Fibroblast of the aortic adventitia (primary cell): Measurements from ENCODE around the gene ITPRIPL2. TPM values are rescaled to one million over a fixed set of nuclear protein-coding genes. Genes with fewer than 3 reads are reported as not detected.

Experiments
- DNase-seq: peaks from one replicate; pipeline ENCODE4 v3.0.0-alpha.2; 2010; ENCODE audit warnings: low read depth
- H3K4me3 ChIP-seq: 2 replicates; pipeline ENCODE4 v1.5.1; 2011; ENCODE audit warnings: low read depth, mild to moderate bottlenecking, control low read depth, low read length, moderate library complexity
- total RNA-seq: library from RNA; depleted of rRNA; stranded (reverse); fragments of >200 nt; gene quantifications from 2 replicates; pipeline ENCODE4 v1.2.3, GENCODE V29; 2012; ENCODE audit warnings: low replicate concordance
- TF ChIP-seq, protein P1 (sequence below): IDR thresholded peaks from 2 replicates; pipeline ENCODE4 v1.5.1; 2011; ENCODE audit warnings: mild to moderate bottlenecking, low read length, control low read depth, inconsistent platforms; ENCODE audit not compliant: insufficient read depth

The ITPRIPL2 gene
- total RNA-seq, 1 donor, result 60.1 TPM

DNA sequence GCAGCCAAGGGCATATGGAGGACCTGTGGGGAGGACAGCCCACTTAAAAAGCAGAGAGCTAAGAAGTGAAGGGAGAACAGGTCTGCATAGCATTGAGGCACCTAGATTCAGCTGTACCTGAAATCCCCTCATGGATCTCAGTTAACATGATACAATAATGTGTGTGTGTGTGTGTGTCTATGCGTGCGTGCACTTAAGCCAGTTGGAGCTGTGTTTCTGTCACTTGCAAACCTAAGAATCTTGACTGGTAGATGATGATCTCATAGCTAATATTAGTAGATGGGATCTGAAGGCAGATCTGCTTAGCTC lies 1.7 kb upstream of the ITPRIPL2 start:
- no peak for DNase-seq
- TF ChIP-seq, protein P1, sequence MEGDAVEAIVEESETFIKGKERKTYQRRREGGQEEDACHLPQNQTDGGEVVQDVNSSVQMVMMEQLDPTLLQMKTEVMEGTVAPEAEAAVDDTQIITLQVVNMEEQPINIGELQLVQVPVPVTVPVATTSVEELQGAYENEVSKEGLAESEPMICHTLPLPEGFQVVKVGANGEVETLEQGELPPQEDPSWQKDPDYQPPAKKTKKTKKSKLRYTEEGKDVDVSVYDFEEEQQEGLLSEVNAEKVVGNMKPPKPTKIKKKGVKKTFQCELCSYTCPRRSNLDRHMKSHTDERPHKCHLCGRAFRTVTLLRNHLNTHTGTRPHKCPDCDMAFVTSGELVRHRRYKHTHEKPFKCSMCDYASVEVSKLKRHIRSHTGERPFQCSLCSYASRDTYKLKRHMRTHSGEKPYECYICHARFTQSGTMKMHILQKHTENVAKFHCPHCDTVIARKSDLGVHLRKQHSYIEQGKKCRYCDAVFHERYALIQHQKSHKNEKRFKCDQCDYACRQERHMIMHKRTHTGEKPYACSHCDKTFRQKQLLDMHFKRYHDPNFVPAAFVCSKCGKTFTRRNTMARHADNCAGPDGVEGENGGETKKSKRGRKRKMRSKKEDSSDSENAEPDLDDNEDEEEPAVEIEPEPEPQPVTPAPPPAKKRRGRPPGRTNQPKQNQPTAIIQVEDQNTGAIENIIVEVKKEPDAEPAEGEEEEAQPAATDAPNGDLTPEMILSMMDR, result no peak
- H3K4me3 ChIP-seq, result no peak overlapping the region

DNA sequence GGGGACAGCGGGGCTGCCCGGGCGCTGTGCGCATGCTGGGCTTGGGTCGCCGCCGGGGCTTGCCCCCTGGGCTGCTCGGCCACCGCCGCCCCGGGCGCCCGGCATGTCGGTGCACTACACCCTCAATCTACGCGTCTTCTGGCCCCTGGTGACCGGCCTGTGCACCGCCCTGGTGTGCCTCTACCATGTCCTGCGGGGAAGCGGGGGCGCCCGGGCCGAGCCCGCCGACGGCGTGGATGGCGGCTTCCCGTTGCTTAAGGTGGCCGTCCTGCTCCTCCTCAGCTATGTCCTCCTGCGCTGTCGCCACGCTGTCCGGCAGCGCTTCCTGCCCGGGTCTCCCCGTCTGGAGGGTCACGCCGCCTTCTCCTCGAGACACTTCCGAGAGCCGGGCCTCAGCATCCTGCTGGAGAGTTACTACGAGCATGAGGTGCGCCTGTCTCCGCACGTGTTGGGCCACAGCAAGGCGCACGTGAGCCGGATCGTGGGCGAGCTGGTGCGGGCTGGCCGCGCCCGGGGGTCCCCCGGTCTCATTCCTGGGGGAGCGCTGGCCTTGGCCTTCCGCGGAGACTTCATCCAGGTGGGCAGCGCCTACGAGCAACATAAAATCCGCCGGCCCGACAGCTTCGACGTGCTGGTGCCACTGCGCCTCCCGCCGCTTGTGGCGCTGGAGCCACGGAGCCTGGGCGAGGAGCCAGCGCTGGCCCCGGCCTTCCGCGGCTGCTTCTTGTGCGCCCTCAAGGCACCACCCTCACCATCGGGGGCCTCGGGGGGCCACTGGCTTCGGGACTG lies 789 bp downstream of the ITPRIPL2 start:
- TF ChIP-seq, protein P1, result peak; percentile 34
- DNase-seq, result peak; percentile 65
- H3K4me3 ChIP-seq, result peak overlapping the region; percentile 80

DNA sequence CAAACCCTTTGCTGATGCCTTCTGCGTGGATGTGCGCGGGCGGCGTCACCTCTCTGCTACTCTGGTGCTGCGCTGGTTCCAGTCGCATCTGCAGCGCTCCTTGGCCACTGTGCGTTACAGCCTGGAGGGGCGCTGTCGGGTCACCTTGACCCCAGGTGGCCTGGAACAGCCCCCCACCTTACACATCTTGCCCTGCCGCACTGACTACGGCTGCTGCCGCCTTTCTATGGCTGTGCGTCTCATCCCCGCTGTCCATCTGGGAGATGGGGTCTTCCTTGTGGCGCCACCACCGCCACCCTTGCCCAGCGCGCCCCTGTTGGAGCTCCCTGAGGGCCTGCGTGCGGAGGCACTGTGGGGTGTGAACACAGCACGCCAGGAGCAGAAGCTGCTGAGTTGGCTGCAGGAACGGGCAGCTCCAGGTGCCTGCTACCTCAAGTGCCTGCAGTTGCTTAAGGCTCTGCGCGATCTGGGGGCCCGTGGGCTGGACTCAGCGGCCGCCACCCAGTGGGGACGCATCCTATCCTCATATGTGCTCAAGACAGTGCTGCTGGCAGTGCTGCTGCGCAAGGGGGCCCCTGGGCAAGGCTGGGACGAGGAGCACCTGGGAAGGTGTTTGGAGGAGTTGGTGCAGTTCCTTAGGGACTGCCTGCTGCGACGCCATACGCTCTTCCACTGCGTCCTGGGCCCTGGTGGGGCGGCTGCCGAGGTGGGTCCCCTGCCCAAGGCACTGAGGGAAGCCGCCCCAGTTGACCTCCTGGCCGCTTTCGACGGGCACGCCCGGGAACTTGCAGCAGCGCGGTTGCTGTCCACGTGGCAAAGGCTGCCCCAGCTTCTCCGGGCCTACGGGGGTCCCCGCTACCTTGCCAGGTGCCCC lies 1.6 kb downstream of the ITPRIPL2 start:
- H3K4me3 ChIP-seq, result peak overlapping the region; percentile 80

DNA sequence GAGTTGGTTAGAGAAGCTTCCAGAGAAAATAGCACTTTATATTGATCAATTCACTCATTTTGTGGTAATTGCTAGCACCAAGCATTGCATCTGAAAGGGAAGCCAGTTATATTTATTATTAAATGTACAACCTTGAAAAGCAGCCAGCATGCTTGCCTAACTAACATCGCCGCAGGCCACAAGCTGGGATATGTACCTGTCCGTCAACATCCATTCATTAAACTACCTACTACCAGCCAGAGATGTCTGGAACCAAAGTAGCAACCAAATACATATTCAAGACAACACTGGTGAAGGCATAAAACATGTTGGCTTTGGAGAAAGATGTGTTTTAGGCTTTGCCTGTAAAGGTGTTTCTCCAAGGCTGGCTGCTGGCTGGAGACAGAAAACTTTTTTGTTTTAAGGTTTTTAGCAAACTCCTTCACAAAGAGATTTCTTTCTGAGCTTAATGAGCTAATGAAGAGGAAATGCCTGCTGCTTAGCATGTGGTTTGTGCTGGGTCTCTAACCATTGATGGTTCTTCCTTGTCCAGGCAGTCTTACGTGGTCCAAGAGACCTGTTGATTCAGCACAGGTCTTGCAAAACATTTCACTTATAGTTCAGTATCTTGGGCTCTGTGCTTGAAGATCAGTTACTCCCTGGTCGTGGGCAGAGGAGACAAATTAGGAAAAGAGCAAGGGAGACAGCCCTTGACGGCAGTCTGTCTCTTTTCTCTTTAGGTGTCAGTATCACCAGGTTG lies 3.1 kb downstream of the ITPRIPL2 start:
- TF ChIP-seq, protein P1, result no peak
- peak overlapping the region; percentile 14 for H3K4me3 ChIP-seq
- no peak for DNase-seq

More for the DNA sequence above, 1.6 kb downstream of the ITPRIPL2 start:
- TF ChIP-seq, protein P1, result peak; percentile 33
- no peak for DNase-seq

DNA sequence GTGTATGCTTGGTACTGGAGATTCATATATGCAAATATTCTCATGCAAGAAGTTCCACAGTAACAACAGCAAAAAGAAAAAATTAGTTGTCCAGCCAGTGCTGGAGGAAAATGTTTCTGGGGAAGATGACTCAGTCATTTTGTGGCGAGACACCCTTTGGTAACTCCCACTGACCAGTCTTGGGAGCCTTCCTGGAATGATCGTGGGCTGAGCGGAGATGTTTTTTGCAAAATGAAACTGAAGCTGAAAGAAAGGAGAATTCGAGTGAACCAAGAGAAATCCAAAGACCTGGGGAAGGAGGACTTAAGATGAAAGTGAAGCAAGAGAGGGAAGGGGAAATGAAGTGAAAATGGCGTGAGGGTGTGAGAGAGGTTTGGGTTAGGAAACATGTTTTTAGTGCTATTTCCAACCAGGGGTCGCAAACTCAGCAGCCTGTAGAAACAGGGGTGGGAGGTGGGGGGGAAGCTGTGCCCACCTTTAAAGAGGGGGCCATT lies 5.2 kb downstream of the ITPRIPL2 start:
- TF ChIP-seq, protein P1, result no peak
- peak overlapping the region; percentile 70 for H3K4me3 ChIP-seq
- peak; percentile 94 for DNase-seq

DNA sequence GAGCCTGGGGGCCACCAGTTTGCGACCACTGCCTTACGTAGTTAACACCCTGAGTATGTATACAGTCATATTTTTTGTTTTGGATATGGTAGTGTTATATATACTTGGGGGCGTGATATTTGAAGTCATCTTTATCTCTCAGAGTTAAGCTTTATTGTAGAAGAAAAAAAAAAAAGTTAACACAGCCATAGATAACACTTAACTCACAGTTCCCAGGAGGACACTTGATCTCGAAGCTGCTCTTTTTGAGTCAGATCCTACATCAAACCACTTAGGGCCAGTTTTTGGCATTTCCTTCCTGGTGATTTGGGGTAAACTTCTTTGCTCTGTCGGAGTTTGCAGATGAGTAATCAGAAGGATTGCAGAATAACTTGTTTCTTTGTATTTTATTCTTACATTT lies 5.8 kb downstream of the ITPRIPL2 start:
- DNase-seq, result peak; percentile 89
- H3K4me3 ChIP-seq, result peak overlapping the region; percentile 70
- TF ChIP-seq, protein P1, result no peak
